Measurements from ENCODE around the gene AK2.
"Not testable (repeated sequence)": the region's sequence is repeated elsewhere in the genome, so short reads cannot be mapped to it uniquely, and the experiment has no call there.

Gene AK2

GRCh38 chr1:33070628-33071027, 33.9 kb upstream of the AK2 start:
- no peak for DNase-seq
- Histone ChIP-seq H3K4me1 (no peaks in the 10 kb centered on the region), H3K9me3 (no peaks in the 10 kb centered on the region), H3K4me3 (ENCODE audit: low read depth, low read length) (no peak overlapping the region), H3K27me3 (no peaks in the 10 kb centered on the region), H3K36me3 (no peaks in the 10 kb centered on the region)
- no peak for TF ChIP-seq CTCF (IDR thresholded peaks at IDR 0.05; ENCODE audit: low read depth, low read length)

GRCh38 chr1:33068108-33068507, 31.4 kb upstream of the AK2 start:
- H3K9me3 ChIP-seq, H3K27me3 ChIP-seq, H3K4me1 ChIP-seq: not testable (repeated sequence)

GRCh38 chr1:33066477-33066876, 29.8 kb upstream of the AK2 start:
- H3K36me3 ChIP-seq; DNase-seq; H3K4me1 ChIP-seq; H3K9me3 ChIP-seq; H3K27me3 ChIP-seq; H3K4me3 ChIP-seq (ENCODE audit: low read depth, low read length): not testable (repeated sequence)

More at GRCh38 chr1:33068108-33068507, 31.4 kb upstream of the AK2 start:
- H3K4me3 ChIP-seq (ENCODE audit: low read depth, low read length); H3K36me3 ChIP-seq; DNase-seq: not testable (repeated sequence)

GRCh38 chr1:33065301-33065700, 28.6 kb upstream of the AK2 start:
- no peak for TF ChIP-seq CTCF (IDR thresholded peaks at IDR 0.05; ENCODE audit: low read depth, low read length)
- DNase-seq: no peak
- Histone ChIP-seq H3K4me1 (no peaks in the 10 kb centered on the region), H3K4me3 (ENCODE audit: low read depth, low read length) (no peak overlapping the region), H3K27me3 (no peaks in the 10 kb centered on the region), H3K9me3 (no peaks in the 10 kb centered on the region), H3K36me3 (no peaks in the 10 kb centered on the region)

- not testable (repeated sequence) for H3K36me3 ChIP-seq; H3K27me3 ChIP-seq; H3K9me3 ChIP-seq; H3K4me1 ChIP-seq; DNase-seq; H3K4me3 ChIP-seq (ENCODE audit: low read depth, low read length)
These were observed 27.6 kb upstream of the AK2 start for GRCh38 chr1:33064284-33064683.

- no peak for TF ChIP-seq CTCF (IDR thresholded peaks at IDR 0.05; ENCODE audit: low read depth, low read length)
- H3K27me3 ChIP-seq: no peaks in the 10 kb centered on the region
- H3K4me3 ChIP-seq (ENCODE audit: low read depth, low read length): no peak overlapping the region
- no peaks in the 10 kb centered on the region for H3K9me3 ChIP-seq
- DNase-seq: no peak
- no peaks in the 10 kb centered on the region for H3K36me3 ChIP-seq
- no peaks in the 10 kb centered on the region for H3K4me1 ChIP-seq
These were observed 25.2 kb upstream of the AK2 start for GRCh38 chr1:33061834-33062233.

GRCh38 chr1:33060579-33061083, 23.9 kb upstream of the AK2 start:
- no peak for DNase-seq
- no peak for TF ChIP-seq CTCF (IDR thresholded peaks at IDR 0.05; ENCODE audit: low read depth, low read length)
- H3K27me3 ChIP-seq: no peaks in the 10 kb centered on the region
- H3K4me3 ChIP-seq (ENCODE audit: low read depth, low read length): no peak overlapping the region
- no peaks in the 10 kb centered on the region for H3K36me3 ChIP-seq
- no peaks in the 10 kb centered on the region for H3K4me1 ChIP-seq
- H3K9me3 ChIP-seq: no peaks in the 10 kb centered on the region

GRCh38 chr1:33057095-33057494, 20.4 kb upstream of the AK2 start:
- H3K4me3 ChIP-seq (ENCODE audit: low read depth, low read length): no peak overlapping the region
- no peak for DNase-seq
- no peak for TF ChIP-seq CTCF (IDR thresholded peaks at IDR 0.05; ENCODE audit: low read depth, low read length)
- no peaks in the 10 kb centered on the region for H3K4me1 ChIP-seq
- H3K27me3 ChIP-seq: no peaks in the 10 kb centered on the region
- no peaks in the 10 kb centered on the region for H3K36me3 ChIP-seq
- H3K9me3 ChIP-seq: no peaks in the 10 kb centered on the region

All from BE2C (cell line).